ENCODE results near the gene CHCHD6. TPM values are rescaled to one million over a fixed set of nuclear protein-coding genes. Genes with fewer than 3 reads are reported as not detected.

CHCHD6 gene
- total RNA-seq, 3 donors from 2014 or later = 5.9 to 9.8 (median 6.5) TPM

- no peak for TF ChIP-seq CTCF (IDR thresholded peaks at IDR 0.05)
- Histone ChIP-seq H3K4me3 (no peak overlapping the region), H3K36me3 (ENCODE audit: low read depth) (no peaks in the 10 kb centered on the region), H3K4me1 (ENCODE audit: low read depth) (peaks cover 7% of the 10 kb centered on the region), H3K9me3 (no peaks in the 10 kb centered on the region)
- ATAC-seq (peak; percentile 34), DNase-seq (no peak)
- intact Hi-C loops (cut with DNase I, micrococcal nuclease) = loop anchor here in 1 of 2 donors (10.0 kb wide), 1 partner anchor 244 kb away; no protein-coding TSS in a partner anchor
These were observed 294.3 kb downstream of the CHCHD6 start for GRCh38 chr3:126998320-126998719.

- no peaks in the 10 kb centered on the region for H3K36me3 ChIP-seq (ENCODE audit: low read depth)
- peaks cover 7% of the 10 kb centered on the region for H3K4me1 ChIP-seq (ENCODE audit: low read depth)
- no peak for TF ChIP-seq CTCF (IDR thresholded peaks at IDR 0.05)
- intact Hi-C loops (cut with DNase I, micrococcal nuclease) = loop anchor here in 1 of 2 donors (10.0 kb wide), 1 partner anchor 244 kb away; no protein-coding TSS in a partner anchor
- no peaks in the 10 kb centered on the region for H3K9me3 ChIP-seq
- no peak overlapping the region for H3K4me3 ChIP-seq
- peak in 2 of 3 donors; percentile 49 to 63 for DNase-seq
- ATAC-seq = peak; percentile 54
These were observed 294.7 kb downstream of the CHCHD6 start for GRCh38 chr3:126998728-126999127.

GRCh38 chr3:126999383-126999782 lies 295.3 kb downstream of the CHCHD6 start:
- H3K4me3 ChIP-seq = no peak overlapping the region
- no peak for TF ChIP-seq CTCF (IDR thresholded peaks at IDR 0.05)
- H3K9me3 ChIP-seq = no peaks in the 10 kb centered on the region
- DNase-seq (no peak), ATAC-seq (no peak)
- H3K36me3 ChIP-seq (ENCODE audit: low read depth) = no peaks in the 10 kb centered on the region
- intact Hi-C loops (cut with DNase I, micrococcal nuclease) = loop anchor here in 1 of 2 donors (10.0 kb wide), 1 partner anchor 245 kb away; no protein-coding TSS in a partner anchor
- peaks cover 7% of the 10 kb centered on the region for H3K4me1 ChIP-seq (ENCODE audit: low read depth)

GRCh38 chr3:127000119-127000518 lies 296.1 kb downstream of the CHCHD6 start:
- no peak for TF ChIP-seq CTCF (IDR thresholded peaks at IDR 0.05)
- intact Hi-C loops (cut with DNase I, micrococcal nuclease) = no loop called here
- DNase-seq (no peak), ATAC-seq (no peak)
- H3K9me3 ChIP-seq = no peaks in the 10 kb centered on the region
- peaks cover 7% of the 10 kb centered on the region for H3K4me1 ChIP-seq (ENCODE audit: low read depth)
- H3K4me3 ChIP-seq = no peak overlapping the region
- no peaks in the 10 kb centered on the region for H3K36me3 ChIP-seq (ENCODE audit: low read depth)

- H3K36me3 ChIP-seq (ENCODE audit: low read depth) = no peaks in the 10 kb centered on the region
- no peaks in the 10 kb centered on the region for H3K9me3 ChIP-seq
- no peak for DNase-seq
- H3K4me1 ChIP-seq (ENCODE audit: low read depth) = peaks cover 7% of the 10 kb centered on the region
- no peak for TF ChIP-seq CTCF (IDR thresholded peaks at IDR 0.05)
- intact Hi-C loops (cut with DNase I, micrococcal nuclease) = no loop called here
- H3K4me3 ChIP-seq = no peak overlapping the region
- no peak for ATAC-seq
These were observed 296.7 kb downstream of the CHCHD6 start for GRCh38 chr3:127000761-127001160.
